H1 (cell line): ENCODE data around the gene CPSF4L. TPM values are rescaled to one million over a fixed set of nuclear protein-coding genes. Genes with fewer than 3 reads are reported as not detected.

Experiments
- CTCF ChIA-PET: fragments of 300-600 bp; sonication (Branson Sonifier 250); formaldehyde crosslinking; loops from one replicate; lab custom pipeline; 2021; ENCODE audit not compliant: partially characterized antibody; lab: Charles Lee
- POLR2A ChIA-PET: fragments of 300-600 bp; sonication (Branson Sonifier 250); formaldehyde crosslinking; loops from one replicate; lab custom pipeline; 2021; ENCODE audit warnings: inconsistent platforms; ENCODE audit not compliant: partially characterized antibody; lab: Charles Lee
- DNase-seq, 2 experiments: peaks; one replicate each; pipeline versions ENCODE4 v3.0.0 to v3.0.0-alpha.2; 2010 to 2022; ENCODE audit warnings: low spot score in 2 of 2, low read depth in 1 of 2, mixed read lengths in 1 of 2
- FAIRE-seq: peaks from 2 replicates; lab custom pipeline; 2011; peaks lifted over from hg19 to GRCh38; lab: Jason Lieb, UNC
- H2AFZ ChIP-seq: 2 replicates; pipeline ENCODE4 v1.8.1; 2012; ENCODE audit warnings: low read length, inconsistent platforms
- H2AK5ac ChIP-seq: 2 replicates; pipeline ENCODE4 v1.6.1; 2013; ENCODE audit warnings: low read depth, low read length
- H2BK120ac ChIP-seq: replicated peaks from 2 replicates; pipeline ENCODE3; 2013; ENCODE audit warnings: low read depth, low read length, inconsistent platforms
- H2BK12ac ChIP-seq: 2 replicates; pipeline ENCODE4 v1.6.1; 2013; ENCODE audit warnings: low read depth, low read length
- H2BK15ac ChIP-seq: 2 replicates; pipeline ENCODE4 v1.6.1; 2013; ENCODE audit warnings: low read length
- H2BK20ac ChIP-seq: 2 replicates; pipeline ENCODE4 v1.6.1; 2013; ENCODE audit warnings: low read length
- H2BK5ac ChIP-seq: 2 replicates; pipeline ENCODE4 v1.6.1; 2013; ENCODE audit warnings: low read depth, low read length
- H3K14ac ChIP-seq: 2 replicates; pipeline ENCODE4 v1.6.1; 2013; ENCODE audit warnings: inconsistent platforms; ENCODE audit not compliant: insufficient read length
- H3K18ac ChIP-seq: 2 replicates; pipeline ENCODE4 v1.6.1; 2013; ENCODE audit warnings: low read length; ENCODE audit errors: extremely low read depth
- H3K23ac ChIP-seq: 2 replicates; pipeline ENCODE4 v1.6.1; 2013; ENCODE audit warnings: inconsistent platforms; ENCODE audit not compliant: insufficient read length
- H3K23me2 ChIP-seq: 2 replicates; pipeline ENCODE4 v1.6.1; 2013; ENCODE audit warnings: low read depth, low read length
- H3K27ac ChIP-seq: 2 replicates; pipeline ENCODE4 v1.6.1; 2011; ENCODE audit warnings: low read depth, low read length, inconsistent platforms
- H3K27me3 ChIP-seq, 4 experiments: replicated peaks in 1 of 4; 1 replicate in 1 of 4; 2 replicates in 3 of 4; pipeline versions ENCODE4 v1.6.1 to v1.8.1; 2011 to 2013; ENCODE audit warnings: low read length in 3 of 4, mild to moderate bottlenecking in 3 of 4, inconsistent platforms in 2 of 4, mixed read lengths in 2 of 4, moderate library complexity in 1 of 4; ENCODE audit not compliant: control insufficient read depth in 3 of 4, insufficient read depth in 3 of 4; ENCODE audit errors: extremely low read depth in 1 of 4
- H3K36me3 ChIP-seq, 4 experiments: 2 replicates each; pipeline versions ENCODE4 v1.6.1 to v1.8.1; 2011 to 2013; ENCODE audit warnings: mild to moderate bottlenecking in 4 of 4, low read length in 3 of 4, moderate library complexity in 2 of 4, control low read depth in 1 of 4, inconsistent platforms in 1 of 4; ENCODE audit not compliant: insufficient read depth in 4 of 4, control insufficient read depth in 2 of 4
- H3K4ac ChIP-seq: replicated peaks from 2 replicates; pipeline ENCODE3; 2013; ENCODE audit warnings: low read length, low read depth, mixed read lengths, inconsistent platforms; ENCODE audit not compliant: insufficient read length
- H3K4me1 ChIP-seq, 4 experiments: replicated peaks in 1 of 4; 1 replicate in 1 of 4; 2 replicates in 3 of 4; pipeline versions ENCODE4 v1.6.1 to v1.8.1; 2011 to 2013; ENCODE audit warnings: low read length in 3 of 4, inconsistent platforms in 2 of 4, mixed read lengths in 1 of 4; ENCODE audit not compliant: insufficient read depth in 4 of 4, control insufficient read depth in 3 of 4
- H3K4me2 ChIP-seq, 2 experiments: 2 replicates each; pipeline versions ENCODE4 v1.6.1 to v1.8.1; 2011 to 2013; ENCODE audit warnings: low read depth in 2 of 2, low read length in 2 of 2, control low read depth in 1 of 2, inconsistent platforms in 1 of 2, mild to moderate bottlenecking in 1 of 2; ENCODE audit not compliant: insufficient read depth in 1 of 2
- H3K4me3 ChIP-seq, 4 experiments: fragments of 200-600, 300-600 bp in 1 of 4; sonication (generic), shearing (Covaris generic), sonication (Bioruptor Twin) in 1 of 4; 2 replicates each; pipeline versions ENCODE4 v1.5.1 to v1.8.1; 2011 to 2016; ENCODE audit warnings: low read length in 4 of 4, low read depth in 3 of 4, control low read depth in 2 of 4, inconsistent platforms in 2 of 4, mild to moderate bottlenecking in 2 of 4, mixed read lengths in 1 of 4, moderate library complexity in 1 of 4; ENCODE audit not compliant: insufficient read depth in 2 of 4; ENCODE audit errors: extremely low read depth in 1 of 4
- H3K56ac ChIP-seq: replicated peaks from 2 replicates; pipeline ENCODE3; 2013; ENCODE audit warnings: low read depth, mild to moderate bottlenecking, mixed read lengths, low read length, inconsistent platforms; ENCODE audit not compliant: insufficient read length
- H3K79me1 ChIP-seq: 2 replicates; pipeline ENCODE4 v1.6.1; 2013; ENCODE audit warnings: low read depth, low read length, control low read depth
- H3K79me2 ChIP-seq, 2 experiments: 2 replicates each; pipeline versions ENCODE4 v1.6.1 to v1.8.1; 2012 to 2013; ENCODE audit warnings: low read length in 2 of 2, mild to moderate bottlenecking in 2 of 2, inconsistent platforms in 1 of 2; ENCODE audit not compliant: insufficient read depth in 2 of 2, control insufficient read depth in 1 of 2
- H3K9ac ChIP-seq, 4 experiments: replicated peaks in 1 of 4; 1 replicate in 1 of 4; 2 replicates in 3 of 4; pipeline versions ENCODE4 v1.6.1 to v1.8.1; 2011 to 2013; ENCODE audit warnings: low read depth in 3 of 4, low read length in 3 of 4, control low read depth in 2 of 4, mild to moderate bottlenecking in 2 of 4, moderate library complexity in 2 of 4, inconsistent platforms in 1 of 4; ENCODE audit errors: extremely low read depth in 1 of 4
- H3K9me3 ChIP-seq, 2 experiments: 2 replicates each; pipeline versions ENCODE4 v1.6.1 to v1.8.1; 2012 to 2013; ENCODE audit warnings: mild to moderate bottlenecking in 2 of 2, moderate library complexity in 2 of 2, control low read depth in 1 of 2, inconsistent platforms in 1 of 2, low read depth in 1 of 2, low read length in 1 of 2, mixed read lengths in 1 of 2; ENCODE audit not compliant: insufficient read depth in 2 of 2
- H4K20me1 ChIP-seq, 2 experiments: replicated peaks in 1 of 2; 2 replicates each; pipeline versions ENCODE3 to v1.8.1; 2011 to 2013; ENCODE audit warnings: inconsistent platforms in 2 of 2, low read length in 2 of 2, mild to moderate bottlenecking in 1 of 2; ENCODE audit not compliant: insufficient read depth in 2 of 2, control insufficient read depth in 1 of 2
- H4K5ac ChIP-seq: 2 replicates; pipeline ENCODE4 v1.6.1; 2013; ENCODE audit warnings: low read length, low read depth, mixed read lengths, inconsistent platforms; ENCODE audit not compliant: insufficient read length
- H4K8ac ChIP-seq: 2 replicates; pipeline ENCODE4 v1.8.0; 2013; ENCODE audit warnings: mild to moderate bottlenecking, moderate library complexity, low read length, inconsistent platforms; ENCODE audit not compliant: insufficient read depth; ENCODE audit errors: extremely low read depth
- H4K91ac ChIP-seq: replicated peaks from 2 replicates; pipeline ENCODE3; 2013; ENCODE audit warnings: low read length, mixed read lengths, inconsistent platforms; ENCODE audit not compliant: insufficient read length
- ATF2 ChIP-seq: IDR thresholded peaks from 2 replicates; pipeline ENCODE4 v1.6.1; 2012; ENCODE audit warnings: low read length, inconsistent platforms
- RFX5 ChIP-seq: IDR thresholded peaks from 2 replicates; pipeline ENCODE4 v1.6.1; 2011; ENCODE audit warnings: low read depth, low read length, improper control_type of control experiment, borderline replicate concordance
- SUZ12 ChIP-seq: fragments of 200-600 bp; sonication (generic); IDR thresholded peaks from 2 replicates; pipeline ENCODE4 v1.6.1; 2012; ENCODE audit warnings: mild to moderate bottlenecking, inconsistent platforms, low read length, moderate library complexity, mixed read lengths
- WGBS, 2 experiments: shearing (Covaris generic) in 1 of 2; methylation state at CpG; one replicate each; pipeline versions ENCODE4 v1.1.6 to v1.1.7; 2013 to 2015; ENCODE audit warnings: low lambda C conversion rate in 2 of 2, mixed read lengths in 2 of 2, inconsistent platforms in 1 of 2, low coverage in 1 of 2, missing lambda C conversion rate in 1 of 2; ENCODE audit not compliant: insufficient replicate concordance in 2 of 2, insufficient coverage in 1 of 2, insufficient read length in 1 of 2; ENCODE audit errors: extremely low coverage in 1 of 2, missing lambda C conversion rate in 1 of 2; 5-methylcytosine and 5-hydroxymethylcytosine counted together
- polyA plus RNA-seq, 7 experiments: library from polyadenylated mRNA; depleted of rRNA in 3 of 7; stranded (reverse) in 5 of 7; unstranded in 2 of 7; fragments of >200 nt in 5 of 7; fragments of 200-250 nt in 2 of 7; gene quantifications; 1 replicate in 5 of 7; 2 replicates in 1 of 7; 4 replicates in 1 of 7; pipeline versions ENCODE4 v1.2.1 to v1.2.3, GENCODE V29; 2011 to 2013; ENCODE audit warnings: missing spikeins in 2 of 7, mixed read lengths in 2 of 7
- total RNA-seq: library from RNA; stranded (reverse); fragmentation: NEBNext Ultra II Directional; extraction: Animal tissue kit (Norgen Biotek cat#: 25700); gene quantifications from 2 replicates; pipeline ENCODE4 v1.2.1, GENCODE V29; 2021
- TF ChIP-seq, protein P1 (sequence below), 3 experiments: IDR thresholded peaks; 1 replicate in 2 of 3; 2 replicates in 1 of 3; pipeline versions ENCODE4 v1.5.1 to v1.6.1; 2011; ENCODE audit warnings: low read length in 3 of 3, mild to moderate bottlenecking in 3 of 3, inconsistent platforms in 2 of 3, low read depth in 1 of 3, moderate library complexity in 1 of 3; ENCODE audit not compliant: insufficient read depth in 1 of 3; ENCODE audit errors: control extremely low read depth in 1 of 3

Gene CPSF4L
- total and polyA plus RNA-seq, 2 of the 8 experiments (the other 6 are each of a cell fraction or from before 2014, with no cell fraction given), result not detected

GRCh38 chr17:73224663-73225305 is 36.9 kb downstream of the CPSF4L start:
- Histone ChIP-seq H3K27me3 (no peaks in the 10 kb centered on the region), H3K36me3 (peaks cover 0 to 6% (median 0%) of the 10 kb centered on the region in 4 experiments; a peak in 1 of 8 replicates), H2AK5ac (peak overlapping the region; percentile 98; the same call in 1 of the 2 replicates), H3K14ac (no peak overlapping the region), H3K79me1 (peaks cover 5% of the 10 kb centered on the region), H3K4ac (no peak overlapping the region), H4K91ac (peak overlapping the region; percentile 86), H3K4me2 (no peak overlapping the region; a peak in 1 of 4 replicates), H2BK20ac (no peak overlapping the region), H2BK120ac (no peak overlapping the region), H3K56ac (no peak overlapping the region), H3K4me3 (no peak overlapping the region), H3K4me1 (peaks cover 0 to 14% (median 5%) of the 10 kb centered on the region in 4 experiments; a peak in 6 of 7 replicates), H4K20me1 (peaks cover 2 to 3% of the 10 kb centered on the region in 2 experiments), H2AFZ (no peak overlapping the region), H3K79me2 (peaks cover 4 to 73% of the 10 kb centered on the region in 2 experiments), H3K23me2 (no peaks in the 10 kb centered on the region), H2BK12ac (peak overlapping the region; percentile 86; the same call in 1 of the 2 replicates), H2BK5ac (peak overlapping the region; percentile 79), H4K5ac (no peak overlapping the region), H3K23ac (no peak overlapping the region), H3K9me3 (no peaks in the 10 kb centered on the region), H3K9ac (no peak overlapping the region), H4K8ac (no peak overlapping the region; the same call in none of the 2 replicates), H3K18ac (no peak overlapping the region), H2BK15ac (no peak overlapping the region), H3K27ac (peak overlapping the region; percentile 58; the same call in 1 of the 2 replicates)
- ChIA-PET POLR2A (no interaction called here), CTCF (interaction anchor here (3.0 kb wide), 1 partner anchor 9 kb away, joined by 22 read pairs; no protein-coding TSS in a partner anchor)
- DNase-seq, result no peak
- TF ChIP-seq ATF2 (no peak), RFX5 (no peak), SUZ12 (no peak)
- TF ChIP-seq, protein P1, sequence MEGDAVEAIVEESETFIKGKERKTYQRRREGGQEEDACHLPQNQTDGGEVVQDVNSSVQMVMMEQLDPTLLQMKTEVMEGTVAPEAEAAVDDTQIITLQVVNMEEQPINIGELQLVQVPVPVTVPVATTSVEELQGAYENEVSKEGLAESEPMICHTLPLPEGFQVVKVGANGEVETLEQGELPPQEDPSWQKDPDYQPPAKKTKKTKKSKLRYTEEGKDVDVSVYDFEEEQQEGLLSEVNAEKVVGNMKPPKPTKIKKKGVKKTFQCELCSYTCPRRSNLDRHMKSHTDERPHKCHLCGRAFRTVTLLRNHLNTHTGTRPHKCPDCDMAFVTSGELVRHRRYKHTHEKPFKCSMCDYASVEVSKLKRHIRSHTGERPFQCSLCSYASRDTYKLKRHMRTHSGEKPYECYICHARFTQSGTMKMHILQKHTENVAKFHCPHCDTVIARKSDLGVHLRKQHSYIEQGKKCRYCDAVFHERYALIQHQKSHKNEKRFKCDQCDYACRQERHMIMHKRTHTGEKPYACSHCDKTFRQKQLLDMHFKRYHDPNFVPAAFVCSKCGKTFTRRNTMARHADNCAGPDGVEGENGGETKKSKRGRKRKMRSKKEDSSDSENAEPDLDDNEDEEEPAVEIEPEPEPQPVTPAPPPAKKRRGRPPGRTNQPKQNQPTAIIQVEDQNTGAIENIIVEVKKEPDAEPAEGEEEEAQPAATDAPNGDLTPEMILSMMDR (IDR thresholded peaks at IDR 0.05; ENCODE audit: control extremely low read depth in 1 of 3, insufficient read depth in 1 of 3, low read depth in 1 of 3, low read length in 3 of 3), result no peak
- FAIRE-seq, result no peak
- WGBS, 2 experiments, result 86% methylated on average over 5 of the region's 5 CpGs; no CpG with 5 or more reads in 1 of the 2 experiments
